Measurements from ENCODE around the gene CXorf58. TPM values are rescaled to one million over a fixed set of nuclear protein-coding genes. Genes with fewer than 3 reads are reported as not detected.

CXorf58 gene
- total RNA-seq, 1 donor from 2014 or later = not detected

- DNase-seq (ENCODE audit: low spot score) = no peak
Measured at GRCh38 chrX:23900220-23900797, 7.5 kb upstream of the CXorf58 start.

- no peak for DNase-seq (ENCODE audit: low spot score)
Measured at GRCh38 chrX:23901060-23901459, 6.7 kb upstream of the CXorf58 start.

- DNase-seq (ENCODE audit: low spot score) = peak; percentile 78
Measured at GRCh38 chrX:23901805-23902204, 6.0 kb upstream of the CXorf58 start.

- DNase-seq (ENCODE audit: low spot score) = peak; percentile 67
Measured at GRCh38 chrX:23902419-23902818, 5.4 kb upstream of the CXorf58 start.

GRCh38 chrX:23904096-23904495 lies 3.7 kb upstream of the CXorf58 start:
- DNase-seq (ENCODE audit: low spot score) = no peak

- DNase-seq (ENCODE audit: low spot score) = no peak
Measured at GRCh38 chrX:23907111-23907497, 702 bp upstream of the CXorf58 start.

GRCh38 chrX:23908219-23909004 lies 606 bp downstream of the CXorf58 start:
- DNase-seq (ENCODE audit: low spot score) = no peak

- no peak for DNase-seq (ENCODE audit: low spot score)
Measured at GRCh38 chrX:23911126-23911835, 3.5 kb downstream of the CXorf58 start.

- DNase-seq (ENCODE audit: low spot score) = no peak
Measured at GRCh38 chrX:23919148-23919547, 11.3 kb downstream of the CXorf58 start.

- no peak for DNase-seq (ENCODE audit: low spot score)
Measured at GRCh38 chrX:23919706-23920320, 12.0 kb downstream of the CXorf58 start.

GRCh38 chrX:23926015-23926414 lies 18.2 kb downstream of the CXorf58 start:
- DNase-seq (ENCODE audit: low spot score) = no peak

- DNase-seq (ENCODE audit: low spot score) = peak; percentile 2
Measured at GRCh38 chrX:23930894-23931604, 23.2 kb downstream of the CXorf58 start.

- DNase-seq (ENCODE audit: low spot score) = no peak
Measured at GRCh38 chrX:23932046-23932445, 24.2 kb downstream of the CXorf58 start.

- DNase-seq (ENCODE audit: low spot score) = no peak
Measured at GRCh38 chrX:23935106-23935505, 27.3 kb downstream of the CXorf58 start.

GRCh38 chrX:23936180-23936579 lies 28.4 kb downstream of the CXorf58 start:
- no peak for DNase-seq (ENCODE audit: low spot score)

GRCh38 chrX:23937100-23937499 lies 29.3 kb downstream of the CXorf58 start:
- DNase-seq (ENCODE audit: low spot score) = no peak

- DNase-seq (ENCODE audit: low spot score) = no peak
Measured at GRCh38 chrX:23938690-23939089, 30.9 kb downstream of the CXorf58 start.

GRCh38 chrX:23939203-23939602 lies 31.4 kb downstream of the CXorf58 start:
- no peak for DNase-seq (ENCODE audit: low spot score)

- no peak for DNase-seq (ENCODE audit: low spot score)
Measured at GRCh38 chrX:23944234-23944633, 36.4 kb downstream of the CXorf58 start.

GRCh38 chrX:23945206-23945605 lies 37.4 kb downstream of the CXorf58 start:
- no peak for DNase-seq (ENCODE audit: low spot score)

- DNase-seq (ENCODE audit: low spot score) = no peak
Measured at GRCh38 chrX:23952391-23952790, 44.6 kb downstream of the CXorf58 start.

Measured in umbilical cord (tissue), 2 donors.